Small intestine (tissue), 7 donors: Measurements from ENCODE around the gene SETBP1. TPM values are rescaled to one million over a fixed set of nuclear protein-coding genes. Genes with fewer than 3 reads are reported as not detected.

Experiments
- DNase-seq, 2 donors: peaks; one replicate each; pipeline versions ENCODE4 v3.0.0 to v3.0.0-alpha.2; 2013
- FAIRE-seq: peaks from 2 replicates; lab custom pipeline; 2012; peaks lifted over from hg19 to GRCh38; lab: Jason Lieb, UNC
- H3K27ac ChIP-seq, 3 donors: one replicate each; pipeline ENCODE4 v1.5.1; 2013; ENCODE audit warnings: low read length in 2 of 3, mild to moderate bottlenecking in 2 of 3, control low read depth in 1 of 3, inconsistent platforms in 1 of 3, low read depth in 1 of 3, moderate library complexity in 1 of 3
- H3K27me3 ChIP-seq, 3 donors: one replicate each; pipeline ENCODE4 v1.6.1; 2013; ENCODE audit warnings: low read length in 3 of 3, inconsistent platforms in 1 of 3; ENCODE audit not compliant: control insufficient read depth in 3 of 3, insufficient read depth in 3 of 3
- H3K36me3 ChIP-seq, 3 donors: one replicate each; pipeline ENCODE4 v1.6.1; 2013; ENCODE audit warnings: low read length in 3 of 3, inconsistent platforms in 1 of 3, low read depth in 1 of 3, mild to moderate bottlenecking in 1 of 3, moderate library complexity in 1 of 3; ENCODE audit not compliant: control insufficient read depth in 3 of 3, insufficient read depth in 2 of 3
- H3K4me1 ChIP-seq, 3 donors: one replicate each; pipeline ENCODE4 v1.6.1; 2013; ENCODE audit warnings: low read length in 2 of 3, inconsistent platforms in 1 of 3, low read depth in 1 of 3, mild to moderate bottlenecking in 1 of 3, moderate library complexity in 1 of 3; ENCODE audit not compliant: control insufficient read depth in 3 of 3, insufficient read depth in 2 of 3
- H3K4me3 ChIP-seq, 3 donors: one replicate each; pipeline ENCODE4 v1.5.1; 2013; ENCODE audit warnings: low read length in 3 of 3, control low read depth in 1 of 3, inconsistent platforms in 1 of 3, low read depth in 1 of 3, mild to moderate bottlenecking in 1 of 3, moderate library complexity in 1 of 3
- H3K9me3 ChIP-seq, 2 donors: one replicate each; pipeline ENCODE4 v1.6.1; 2013; ENCODE audit warnings: low read depth in 1 of 2, low read length in 1 of 2; ENCODE audit not compliant: control insufficient read depth in 2 of 2, insufficient read depth in 1 of 2
- WGBS, 3 donors: extraction: QIAGEN DNeasy Blood & Tissue Kit; methylation state at CpG; one replicate each; pipeline ENCODE4 v1.1.7; 2013; 5-methylcytosine and 5-hydroxymethylcytosine counted together
- polyA plus RNA-seq, 4 donors: library from polyadenylated mRNA; stranded (reverse) in 3 of 4; unstranded in 1 of 4; fragments of 200-250 nt in 3 of 4; fragments of 120-200 nt in 1 of 4; gene quantifications; one replicate each; pipeline versions ENCODE4 v1.2.1 to v1.2.3, GENCODE V29; 2013
- donor health status: healthy with polysubstance abuse.
- donor health status: control.
- donor health status: control.
- donor health status: Bipolar disorder and iron deficiency.
- donor health status: healthy.

The SETBP1 gene
- polyA plus RNA-seq, 4 donors = 0.54 to 5.8 (median 1.8) TPM; not detected in 1

- Histone ChIP-seq H3K4me3 (no peak overlapping the region), H3K4me1 (peaks cover 0 to 37% (median 6%) of the 10 kb centered on the region in 3 donors), H3K9me3 (peaks cover 0 to 2% of the 10 kb centered on the region in 2 donors), H3K36me3 (no peaks in the 10 kb centered on the region), H3K27me3 (no peaks in the 10 kb centered on the region), H3K27ac (peak overlapping the region in 1 of 3 donors; percentile 9)
- WGBS, 3 donors = 20 to 48% (median 28%) methylated on average over 2 of the region's 2 CpGs
- FAIRE-seq (no peak), DNase-seq (peak; percentile 68 to 79)
Measured at GRCh38 chr18:44807766-44808165, 127.1 kb downstream of the SETBP1 start.

- no peak overlapping the region for H3K27ac ChIP-seq
Measured at GRCh38 chr18:44811572-44812125, 131.0 kb downstream of the SETBP1 start.

GRCh38 chr18:44812426-44812825 is 131.7 kb downstream of the SETBP1 start:
- H3K36me3 ChIP-seq = peaks cover 0 to 6% (median 0%) of the 10 kb centered on the region in 3 donors
- peaks cover 0 to 2% of the 10 kb centered on the region in 2 donors for H3K9me3 ChIP-seq
- DNase-seq (no peak), FAIRE-seq (no peak)
- WGBS, 3 donors = 94 to 100% (median 97%) methylated on average over 1 of the region's 1 CpG
- H3K4me1 ChIP-seq = peaks cover 0 to 19% (median 0%) of the 10 kb centered on the region in 3 donors
- no peak overlapping the region for H3K4me3 ChIP-seq
- H3K27me3 ChIP-seq = no peaks in the 10 kb centered on the region
- no peak overlapping the region for H3K27ac ChIP-seq

More at GRCh38 chr18:44811572-44812125, 131.0 kb downstream of the SETBP1 start:
- FAIRE-seq (no peak), DNase-seq (no peak)
- peaks cover 0 to 2% (median 0%) of the 10 kb centered on the region in 3 donors for H3K36me3 ChIP-seq
- no peaks in the 10 kb centered on the region for H3K27me3 ChIP-seq
- H3K9me3 ChIP-seq = peaks cover 0 to 2% of the 10 kb centered on the region in 2 donors
- H3K4me3 ChIP-seq = no peak overlapping the region
- peaks cover 0 to 19% (median 3%) of the 10 kb centered on the region in 3 donors for H3K4me1 ChIP-seq

- Histone ChIP-seq H3K36me3 (peaks cover 0 to 6% (median 0%) of the 10 kb centered on the region in 3 donors), H3K27ac (no peak overlapping the region), H3K27me3 (no peaks in the 10 kb centered on the region), H3K9me3 (no peaks in the 10 kb centered on the region), H3K4me1 (peaks cover 0 to 9% (median 0%) of the 10 kb centered on the region in 3 donors), H3K4me3 (no peak overlapping the region)
- FAIRE-seq (no peak), DNase-seq (no peak)
- WGBS, 3 donors = 86 to 92% (median 91%) methylated on average over 4 of the region's 4 CpGs
Measured at GRCh38 chr18:44813586-44813985, 132.9 kb downstream of the SETBP1 start.

GRCh38 chr18:44815108-44815507 is 134.4 kb downstream of the SETBP1 start:
- no peak overlapping the region for H3K27ac ChIP-seq
- no peaks in the 10 kb centered on the region for H3K9me3 ChIP-seq
- no peaks in the 10 kb centered on the region for H3K27me3 ChIP-seq
- H3K36me3 ChIP-seq = peaks cover 0 to 9% (median 0%) of the 10 kb centered on the region in 3 donors
- H3K4me3 ChIP-seq = no peak overlapping the region
- WGBS, 3 donors = 29 to 73% (median 50%) methylated on average over 6 of the region's 6 CpGs
- FAIRE-seq (no peak), DNase-seq (peak; percentile 37 to 38)
- peaks cover 0 to 9% (median 0%) of the 10 kb centered on the region in 3 donors for H3K4me1 ChIP-seq

- DNase-seq (no peak), FAIRE-seq (no peak)
- Histone ChIP-seq H3K4me1 (peaks cover 0 to 9% (median 0%) of the 10 kb centered on the region in 3 donors), H3K27ac (no peak overlapping the region), H3K36me3 (peaks cover 0 to 9% (median 0%) of the 10 kb centered on the region in 3 donors), H3K4me3 (no peak overlapping the region), H3K27me3 (no peaks in the 10 kb centered on the region), H3K9me3 (no peaks in the 10 kb centered on the region)
- 78 to 87% (median 79%) methylated on average over 3 of the region's 3 CpGs for WGBS, 3 donors
Measured at GRCh38 chr18:44816050-44816449, 135.4 kb downstream of the SETBP1 start.

GRCh38 chr18:44816477-44816876 is 135.8 kb downstream of the SETBP1 start:
- Histone ChIP-seq H3K27me3 (no peaks in the 10 kb centered on the region), H3K36me3 (peaks cover 0 to 9% (median 0%) of the 10 kb centered on the region in 3 donors), H3K4me1 (peaks cover 0 to 8% (median 0%) of the 10 kb centered on the region in 3 donors), H3K4me3 (no peak overlapping the region), H3K9me3 (no peaks in the 10 kb centered on the region), H3K27ac (no peak overlapping the region)
- DNase-seq = no peak
- 92 to 94% (median 93%) methylated on average over 6 of the region's 6 CpGs for WGBS, 3 donors
- FAIRE-seq = no peak

GRCh38 chr18:44817831-44818473 is 137.3 kb downstream of the SETBP1 start:
- FAIRE-seq (no peak), DNase-seq (no peak)
- H3K9me3 ChIP-seq = no peaks in the 10 kb centered on the region
- no peak overlapping the region for H3K4me3 ChIP-seq
- no peaks in the 10 kb centered on the region for H3K27me3 ChIP-seq
- H3K36me3 ChIP-seq = peaks cover 0 to 9% (median 0%) of the 10 kb centered on the region in 3 donors
- H3K4me1 ChIP-seq = peaks cover 0 to 4% (median 0%) of the 10 kb centered on the region in 3 donors
- 68 to 84% (median 79%) methylated on average over 10 of the region's 10 CpGs for WGBS, 3 donors
- peak overlapping the region in 1 of 3 donors; percentile 52 for H3K27ac ChIP-seq
